Fibroblast of skin of right quadriceps (primary cell): ENCODE data around the gene TMEM125.
A peak's percentile ranks its signal among the peaks of the same experiment; 100 is the strongest.

Source experiments
- DNase-seq: peaks from one replicate; pipeline ENCODE4 v3.0.0-alpha.2; 2013

TMEM125 gene

DNA sequence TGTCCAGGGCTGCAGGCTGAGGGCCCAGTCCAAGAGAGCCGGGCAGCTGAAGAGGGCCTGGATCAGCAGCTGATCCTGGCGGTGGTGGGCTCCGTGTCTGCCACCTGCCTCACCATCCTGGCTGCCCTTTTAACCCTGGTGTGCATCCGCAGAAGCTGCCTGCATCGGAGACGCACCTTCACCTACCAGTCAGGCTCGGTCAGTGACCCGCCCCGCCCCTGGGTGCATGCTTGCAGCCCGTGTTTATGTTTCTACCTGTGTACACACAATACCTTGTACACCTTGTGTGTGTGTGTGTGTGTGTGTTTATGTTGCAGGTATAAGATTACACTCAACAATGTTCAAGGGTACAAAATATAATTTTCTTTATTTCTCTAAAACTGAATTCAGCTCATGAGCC lies 44.0 kb downstream of the TMEM125 start:
- DNase-seq, result no peak

DNA sequence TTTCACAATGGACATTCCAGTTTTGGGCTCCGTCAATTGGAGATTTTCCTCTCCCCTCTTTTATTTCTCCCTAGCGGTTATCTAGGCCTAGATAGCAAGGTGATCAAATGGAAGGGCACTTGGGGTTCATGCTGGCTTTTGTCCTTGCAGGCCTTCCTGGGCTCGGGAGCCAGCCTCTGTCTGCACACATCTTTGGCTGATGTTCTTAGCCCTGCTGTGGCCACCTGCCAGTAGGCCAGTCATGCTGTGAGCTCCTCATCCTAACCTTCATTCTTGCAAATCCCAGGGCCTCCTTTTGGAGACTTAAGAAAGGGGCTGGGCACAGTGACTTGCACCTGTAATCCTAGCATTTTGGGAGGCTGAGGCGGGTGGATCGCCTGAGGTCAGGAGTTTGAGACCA lies 44.5 kb downstream of the TMEM125 start:
- no peak for DNase-seq

- DNase-seq, result no peak
Observed at GRCh38 chr1:43315481-43315880, 45.7 kb downstream of the TMEM125 start.

GRCh38 chr1:43315963-43316737 lies 46.4 kb downstream of the TMEM125 start:
- DNase-seq, result no peak

- no peak for DNase-seq
Observed at GRCh38 chr1:43316738-43317520, 47.1 kb downstream of the TMEM125 start.

DNA sequence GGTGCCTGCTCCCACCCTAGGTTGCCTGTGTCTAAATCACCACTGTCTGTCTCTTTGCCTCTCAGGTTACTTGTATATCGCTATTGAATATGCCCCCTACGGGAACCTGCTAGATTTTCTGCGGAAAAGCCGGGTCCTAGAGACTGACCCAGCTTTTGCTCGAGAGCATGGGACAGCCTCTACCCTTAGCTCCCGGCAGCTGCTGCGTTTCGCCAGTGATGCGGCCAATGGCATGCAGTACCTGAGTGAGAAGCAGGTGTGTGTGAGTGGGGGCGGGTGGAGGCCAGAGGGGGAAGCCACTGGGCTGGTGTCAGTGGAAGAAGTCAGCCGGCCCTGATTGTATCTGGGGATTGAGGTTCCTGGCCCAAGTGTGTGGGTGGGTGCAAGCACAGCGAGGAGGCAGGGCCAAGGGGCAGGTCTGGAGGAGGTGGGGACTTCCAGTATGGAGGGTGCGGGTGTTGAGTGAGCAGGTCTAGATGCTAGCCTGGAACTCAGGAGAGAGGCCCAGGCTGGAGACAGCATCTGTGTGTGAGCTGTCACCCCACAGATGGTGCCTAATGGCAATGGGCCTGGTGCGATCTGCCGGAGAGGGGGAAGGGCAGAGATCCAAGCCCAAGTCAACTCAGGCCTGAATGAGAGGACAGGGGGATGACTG lies 48.2 kb downstream of the TMEM125 start:
- DNase-seq, result peak; percentile 11

GRCh38 chr1:43318831-43319230 lies 49.0 kb downstream of the TMEM125 start:
- no peak for DNase-seq

GRCh38 chr1:43319288-43319687 lies 49.5 kb downstream of the TMEM125 start:
- DNase-seq, result no peak

DNA sequence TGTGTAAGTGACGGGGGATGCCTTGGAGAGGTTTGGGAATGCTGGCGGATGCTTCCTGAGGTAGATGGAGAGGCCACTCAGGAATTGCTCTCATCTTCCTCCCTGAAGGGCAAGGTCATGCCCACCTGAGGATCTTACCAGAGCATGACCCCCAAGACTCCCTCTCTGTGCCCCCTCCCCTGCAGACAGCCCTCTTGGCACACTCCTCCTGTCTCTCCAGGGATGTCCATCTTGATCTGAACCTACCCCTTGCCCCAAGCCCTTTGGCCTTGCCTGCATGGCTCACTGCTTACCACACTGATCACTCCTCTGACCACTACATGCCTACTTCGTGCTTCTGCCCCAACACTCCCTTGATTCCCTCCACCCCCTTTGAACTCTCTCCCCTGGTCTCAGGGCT lies 50.0 kb downstream of the TMEM125 start:
- no peak for DNase-seq

GRCh38 chr1:43321331-43321891 lies 51.6 kb downstream of the TMEM125 start:
- no peak for DNase-seq

GRCh38 chr1:43322506-43322905 lies 52.7 kb downstream of the TMEM125 start:
- DNase-seq, result no peak
